ENCODE results near the gene GREB1L. TPM values are rescaled to one million over a fixed set of nuclear protein-coding genes. Genes with fewer than 3 reads are reported as not detected.

Gene GREB1L
- total and polyA plus RNA-seq, 2 experiments from 2014 or later: 4.2 to 7.8 TPM

DNA sequence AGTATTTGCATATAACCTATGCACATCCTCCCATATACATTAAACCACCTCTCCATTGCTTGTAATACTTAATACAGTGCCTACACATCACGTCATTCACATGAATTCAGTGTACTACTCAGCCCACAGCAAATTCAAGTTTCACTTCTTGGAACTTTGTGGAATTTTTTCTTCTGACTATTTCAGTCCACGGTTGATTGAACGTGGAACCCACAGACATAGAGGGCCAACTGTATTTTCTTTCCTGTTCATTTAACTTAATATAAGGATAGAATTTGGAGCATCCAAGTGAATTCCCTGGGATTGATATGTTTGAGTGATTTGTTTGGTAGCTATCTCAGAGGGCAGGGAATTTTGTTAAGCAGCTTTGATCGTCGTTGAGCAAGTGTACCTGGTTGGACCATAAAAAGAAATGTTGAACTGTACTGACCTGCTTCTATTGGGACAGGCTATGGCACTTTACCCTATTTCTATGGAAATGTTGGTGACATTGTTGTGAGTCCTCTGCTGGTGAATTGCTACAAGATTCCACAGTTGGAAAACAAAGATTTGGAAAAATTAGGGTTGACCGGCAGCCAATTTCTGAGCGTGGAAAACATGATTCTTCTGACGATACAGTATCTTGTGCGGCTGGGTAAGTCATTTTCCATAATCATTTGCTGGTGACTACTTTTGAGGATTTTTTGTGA lies 201.9 kb downstream of the GREB1L start:
- no peak overlapping the region for H3K27ac ChIP-seq
- TF ChIP-seq, protein P1, sequence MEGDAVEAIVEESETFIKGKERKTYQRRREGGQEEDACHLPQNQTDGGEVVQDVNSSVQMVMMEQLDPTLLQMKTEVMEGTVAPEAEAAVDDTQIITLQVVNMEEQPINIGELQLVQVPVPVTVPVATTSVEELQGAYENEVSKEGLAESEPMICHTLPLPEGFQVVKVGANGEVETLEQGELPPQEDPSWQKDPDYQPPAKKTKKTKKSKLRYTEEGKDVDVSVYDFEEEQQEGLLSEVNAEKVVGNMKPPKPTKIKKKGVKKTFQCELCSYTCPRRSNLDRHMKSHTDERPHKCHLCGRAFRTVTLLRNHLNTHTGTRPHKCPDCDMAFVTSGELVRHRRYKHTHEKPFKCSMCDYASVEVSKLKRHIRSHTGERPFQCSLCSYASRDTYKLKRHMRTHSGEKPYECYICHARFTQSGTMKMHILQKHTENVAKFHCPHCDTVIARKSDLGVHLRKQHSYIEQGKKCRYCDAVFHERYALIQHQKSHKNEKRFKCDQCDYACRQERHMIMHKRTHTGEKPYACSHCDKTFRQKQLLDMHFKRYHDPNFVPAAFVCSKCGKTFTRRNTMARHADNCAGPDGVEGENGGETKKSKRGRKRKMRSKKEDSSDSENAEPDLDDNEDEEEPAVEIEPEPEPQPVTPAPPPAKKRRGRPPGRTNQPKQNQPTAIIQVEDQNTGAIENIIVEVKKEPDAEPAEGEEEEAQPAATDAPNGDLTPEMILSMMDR (IDR thresholded peaks at IDR 0.05; ENCODE audit: low read depth, low read length): no peak
- H3K9me3 ChIP-seq (ENCODE audit: low read depth): no peaks in the 10 kb centered on the region
- no peaks in the 10 kb centered on the region for H3K4me1 ChIP-seq (ENCODE audit: low read depth)
- no peak overlapping the region for H3K4me3 ChIP-seq
- no peaks in the 10 kb centered on the region for H3K27me3 ChIP-seq
- H3K36me3 ChIP-seq: no peaks in the 10 kb centered on the region
- DNase-seq (ENCODE audit: low read depth in 1 of 2, low spot score in 1 of 2): no peak

DNA sequence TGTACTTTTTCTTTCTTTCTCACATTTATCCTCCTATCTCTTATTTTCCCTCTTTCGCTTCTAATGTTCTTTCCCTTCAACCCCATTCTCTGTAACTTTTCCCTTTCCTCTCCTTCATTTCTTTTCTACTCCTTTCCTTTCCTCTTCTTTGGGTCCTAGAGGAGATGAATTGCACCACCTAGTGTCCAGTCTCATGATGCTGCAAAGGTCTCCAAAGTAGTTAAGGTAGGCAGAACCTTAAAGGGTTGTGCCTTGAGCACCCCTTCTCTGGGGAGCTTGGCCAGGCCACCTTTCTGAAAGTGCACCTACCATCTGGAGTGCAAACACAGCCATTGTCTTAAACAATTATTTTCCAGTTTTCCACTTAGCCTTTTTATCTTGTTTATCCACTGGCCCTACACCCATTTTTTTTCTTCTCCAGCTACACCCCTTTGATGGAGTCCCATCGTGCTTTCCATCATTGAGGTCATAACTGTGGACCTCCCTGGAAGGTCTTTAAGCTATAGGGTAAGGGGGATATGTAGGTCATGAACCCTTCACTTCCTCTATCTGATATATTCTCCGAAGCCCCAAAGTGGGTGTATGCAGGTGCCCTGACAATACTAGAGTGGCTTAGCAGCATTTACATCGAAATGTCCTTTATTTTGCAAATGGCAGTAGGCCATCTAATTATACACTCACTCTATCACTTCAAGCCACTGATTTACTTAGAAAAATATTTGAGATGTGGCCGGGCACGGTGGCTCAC lies 202.6 kb downstream of the GREB1L start:
- H3K4me3 ChIP-seq: no peak overlapping the region
- peak; percentile 58 to 78 for DNase-seq (ENCODE audit: low read depth in 1 of 2, low spot score in 1 of 2)
- no peak overlapping the region for H3K27ac ChIP-seq
- H3K4me1 ChIP-seq (ENCODE audit: low read depth): no peaks in the 10 kb centered on the region
- no peaks in the 10 kb centered on the region for H3K9me3 ChIP-seq (ENCODE audit: low read depth)
- TF ChIP-seq, protein P1 (IDR thresholded peaks at IDR 0.05; ENCODE audit: low read depth, low read length): peak; percentile 87
- H3K36me3 ChIP-seq: no peaks in the 10 kb centered on the region
- H3K27me3 ChIP-seq: no peaks in the 10 kb centered on the region

DNA sequence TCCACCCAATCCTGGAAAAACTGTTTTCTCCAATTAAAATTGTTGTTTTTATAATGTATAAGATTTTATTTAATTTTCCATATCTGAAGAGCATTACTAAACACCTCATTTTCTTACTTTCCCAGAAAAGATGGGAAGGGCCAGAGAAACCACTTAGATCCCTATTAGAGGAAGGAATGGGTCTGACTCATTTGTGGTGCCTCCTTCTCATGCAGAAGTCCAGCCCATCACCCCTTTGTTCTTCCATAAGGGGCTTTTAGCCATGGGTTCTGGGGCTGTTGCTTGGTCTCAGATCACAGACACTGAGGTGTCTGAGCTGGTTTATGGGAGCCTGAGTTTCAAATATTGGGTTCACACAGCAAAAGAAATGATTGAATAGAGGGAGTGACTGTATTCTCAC lies 206.3 kb downstream of the GREB1L start:
- H3K4me3 ChIP-seq: no peak overlapping the region
- DNase-seq (ENCODE audit: low read depth in 1 of 2, low spot score in 1 of 2): no peak
- H3K27ac ChIP-seq: no peak overlapping the region
- TF ChIP-seq, protein P1 (IDR thresholded peaks at IDR 0.05; ENCODE audit: low read depth, low read length): no peak
- H3K9me3 ChIP-seq (ENCODE audit: low read depth): no peaks in the 10 kb centered on the region
- H3K27me3 ChIP-seq: no peaks in the 10 kb centered on the region
- H3K4me1 ChIP-seq (ENCODE audit: low read depth): no peaks in the 10 kb centered on the region
- H3K36me3 ChIP-seq: no peaks in the 10 kb centered on the region

DNA sequence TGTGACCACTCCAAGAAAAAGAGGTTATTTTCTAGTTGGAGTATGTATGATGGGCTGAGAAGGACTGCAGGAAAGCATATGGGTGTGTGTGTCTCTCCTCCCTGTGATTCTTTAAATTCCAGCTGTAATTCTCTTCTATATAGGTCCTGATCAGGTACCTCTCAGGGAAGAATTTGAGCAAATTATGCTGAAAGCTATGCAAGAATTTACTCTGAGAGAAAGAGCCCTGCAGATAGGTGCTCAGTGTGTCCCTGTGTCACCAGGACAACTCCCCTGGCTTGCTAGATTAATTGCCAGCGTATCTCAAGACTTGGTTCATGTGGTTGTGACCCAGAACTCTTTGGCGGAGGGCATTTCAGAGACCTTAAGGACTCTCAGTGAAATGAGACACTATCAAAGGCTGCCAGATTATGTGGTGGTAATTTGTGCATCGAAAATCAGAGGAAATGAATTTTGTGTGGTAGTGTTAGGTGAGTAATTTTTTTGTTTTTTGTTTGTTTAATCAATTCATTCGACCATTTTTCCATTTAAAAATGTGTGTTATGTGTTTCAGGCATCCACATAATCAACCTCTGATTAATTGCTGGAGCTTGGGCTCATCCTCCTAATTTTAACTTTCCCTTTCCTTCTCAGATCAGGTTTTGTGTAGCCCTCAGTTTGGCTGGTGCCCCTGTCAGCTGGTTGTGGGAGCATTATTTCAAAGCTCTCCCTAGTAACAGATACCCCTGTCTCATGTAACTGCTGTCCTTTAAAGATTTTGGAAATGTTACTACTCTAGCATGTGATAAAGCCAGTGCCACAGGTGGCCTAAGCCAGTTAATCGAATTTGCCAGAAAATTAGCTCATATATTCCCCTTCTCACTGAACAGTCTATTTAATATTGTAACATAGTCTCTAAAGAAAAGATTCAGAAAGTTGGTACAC lies 207.6 kb downstream of the GREB1L start:
- no peak for DNase-seq (ENCODE audit: low read depth in 1 of 2, low spot score in 1 of 2)
- no peaks in the 10 kb centered on the region for H3K36me3 ChIP-seq
- H3K4me3 ChIP-seq: no peak overlapping the region
- no peaks in the 10 kb centered on the region for H3K9me3 ChIP-seq (ENCODE audit: low read depth)
- no peaks in the 10 kb centered on the region for H3K4me1 ChIP-seq (ENCODE audit: low read depth)
- TF ChIP-seq, protein P1 (IDR thresholded peaks at IDR 0.05; ENCODE audit: low read depth, low read length): no peak
- no peaks in the 10 kb centered on the region for H3K27me3 ChIP-seq
- no peak overlapping the region for H3K27ac ChIP-seq

DNA sequence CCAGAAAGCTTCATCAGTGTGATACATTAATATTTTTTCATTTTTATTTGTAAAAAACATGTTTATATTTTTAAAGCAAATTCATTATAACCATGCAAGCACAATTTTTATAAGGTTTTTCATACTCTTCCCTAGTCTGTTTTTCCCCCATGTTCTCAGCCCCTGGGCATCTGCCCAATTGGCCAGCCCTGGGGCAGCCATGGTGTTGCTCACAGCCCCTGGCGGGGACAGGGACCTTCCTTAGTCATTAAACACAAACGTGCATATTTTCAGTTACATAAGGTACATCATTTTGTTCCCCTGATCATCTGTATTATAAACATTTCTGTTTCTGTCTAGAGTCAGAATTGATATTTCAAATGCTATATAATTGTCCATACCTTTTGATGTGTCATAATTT lies 208.5 kb downstream of the GREB1L start:
- TF ChIP-seq, protein P1 (IDR thresholded peaks at IDR 0.05; ENCODE audit: low read depth, low read length): no peak
- Histone ChIP-seq H3K27ac (no peak overlapping the region), H3K36me3 (no peaks in the 10 kb centered on the region), H3K4me1 (ENCODE audit: low read depth) (no peaks in the 10 kb centered on the region), H3K9me3 (ENCODE audit: low read depth) (no peaks in the 10 kb centered on the region), H3K4me3 (no peak overlapping the region), H3K27me3 (no peaks in the 10 kb centered on the region)
- no peak for DNase-seq (ENCODE audit: low read depth in 1 of 2, low spot score in 1 of 2)

Measured in cardiac muscle cell (in vitro differentiated cells and primary cell).